Dermis microvascular lymphatic vessel endothelial cell (primary cell): ENCODE measurements around the gene PARP9. TPM values are rescaled to one million over a fixed set of nuclear protein-coding genes. Genes with fewer than 3 reads are reported as not detected.

ENCODE experiments used
- DNase-seq, 2 donors: peaks; one replicate each; pipeline versions ENCODE4 v3.0.0 to v3.0.0-alpha.2; 2010; ENCODE audit warnings: low read depth in 2 of 2
- total RNA-seq: library from RNA; depleted of rRNA; stranded (reverse); fragments of >200 nt; gene quantifications from 2 replicates; pipeline ENCODE4 v1.2.1, GENCODE V29; 2014

PARP9 gene
- total RNA-seq, 1 donor from 2014 or later, result 13.6 TPM

DNA sequence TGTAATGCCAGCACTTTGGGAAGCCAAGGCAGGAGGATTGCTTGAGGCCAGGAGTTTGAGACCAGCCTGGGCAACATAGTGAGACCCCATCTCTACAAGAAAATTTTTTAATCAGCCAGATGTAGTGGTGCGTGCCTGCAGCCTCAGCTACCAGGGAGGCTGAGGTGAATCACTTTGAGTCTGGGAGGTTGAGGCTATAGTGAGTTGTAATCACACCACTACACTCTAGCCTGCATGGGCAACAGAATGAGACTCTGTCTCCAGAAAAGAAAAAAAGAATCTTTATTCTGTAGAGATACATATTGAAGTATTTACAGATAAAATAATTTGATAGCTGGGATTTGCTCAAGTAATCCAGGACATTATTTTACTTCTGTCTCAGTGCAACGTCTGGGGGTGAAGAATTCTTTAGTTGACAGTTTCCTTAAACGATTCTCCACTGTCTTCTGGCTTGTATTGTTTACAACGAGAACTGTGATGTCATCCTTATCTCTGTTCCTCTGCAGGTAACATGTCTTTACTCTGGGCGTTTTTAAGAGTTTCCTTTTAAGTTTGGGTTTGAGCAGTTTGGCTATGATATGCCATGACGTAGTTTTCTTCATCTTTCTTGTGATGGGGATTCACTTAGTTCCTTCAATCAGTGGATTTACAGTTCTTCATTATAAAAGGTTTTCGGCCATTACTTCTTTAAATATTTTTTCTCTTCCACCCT, 75.7 kb downstream of the PARP9 start:
- no peak for DNase-seq

DNA sequence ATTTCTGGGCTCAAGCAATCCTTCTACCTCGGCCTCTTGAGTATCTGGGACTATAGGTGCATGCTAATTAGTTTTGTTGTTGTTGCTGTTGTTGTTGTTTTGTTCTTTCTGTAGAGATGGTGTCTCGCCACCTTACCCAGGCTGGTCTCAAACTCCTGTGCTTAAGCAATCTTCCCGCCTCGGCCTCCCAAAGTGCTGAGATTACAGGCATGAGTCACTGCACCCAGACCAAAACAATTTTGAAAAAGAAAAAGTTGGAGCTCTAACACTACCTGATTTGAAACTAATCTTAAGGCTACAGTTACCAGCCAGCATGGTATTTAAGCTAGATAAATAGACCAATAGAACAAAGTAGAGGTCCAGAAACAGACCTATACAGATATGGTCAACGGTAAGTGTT, 79.1 kb downstream of the PARP9 start:
- DNase-seq, result no peak

DNA sequence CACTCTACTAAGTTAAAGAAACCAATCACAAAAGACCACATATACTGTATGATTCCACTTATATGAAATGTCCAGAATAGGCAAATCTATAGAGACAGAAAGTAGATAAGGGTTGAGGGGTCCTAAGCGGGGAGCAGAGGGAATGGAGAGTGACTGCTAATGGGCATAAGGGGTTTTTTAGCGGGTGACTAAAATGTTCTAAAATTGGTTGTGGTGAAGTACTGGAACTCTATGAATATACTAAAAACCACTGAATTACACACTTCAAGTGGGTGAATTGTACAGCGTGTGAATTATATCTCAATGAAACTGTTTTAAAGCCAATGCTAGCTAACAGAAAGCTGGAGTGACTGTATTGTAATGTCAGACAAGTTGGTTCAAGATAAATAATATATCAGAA, 82.7 kb downstream of the PARP9 start:
- no peak for DNase-seq

Other genes starting within 250 kb of the PARP9 start
- gene CSTA, start 239.1 kb downstream of the PARP9 start, total RNA-seq, result not detected in 2 replicates
- gene MIX23, start 181.1 kb downstream of the PARP9 start, total RNA-seq, result 21.7 and 25.9 TPM in 2 replicates
- 4.0 and 7.2 TPM in 2 replicates for gene FAM162A, start 180.1 kb downstream of the PARP9 start, total RNA-seq
- gene WDR5B, start 148.2 kb downstream of the PARP9 start, total RNA-seq, result 3.6 and 4.0 TPM in 2 replicates
- gene KPNA1, start 49.4 kb downstream of the PARP9 start, total RNA-seq, result 20.9 and 25.7 TPM in 2 replicates
- gene DTX3L, start within 50 bp of the PARP9 start, total RNA-seq, result 18.1 and 21.4 TPM in 2 replicates
- 0.39 and 1.0 TPM in 2 replicates for gene PARP15, start 13.3 kb upstream of the PARP9 start, total RNA-seq
- gene PARP14, start 116.5 kb upstream of the PARP9 start, total RNA-seq, result 64.2 and 64.8 TPM in 2 replicates
- gene HSPBAP1, start 229.5 kb upstream of the PARP9 start, total RNA-seq, result 7.2 and 9.2 TPM in 2 replicates
- 10.9 and 14.7 TPM in 2 replicates for gene SLC49A4, start 230.8 kb upstream of the PARP9 start, total RNA-seq